HUDEP-2 (cell line): Measurements from ENCODE around the gene PPP2R2D.

Experiments
- DNase-seq, 76 experiments: peaks; one replicate each; lab custom pipeline; 2025; ENCODE audit not compliant: unreplicated experiment in 76 of 76; lab: John Stamatoyannopoulos, UW

The PPP2R2D gene

DNA sequence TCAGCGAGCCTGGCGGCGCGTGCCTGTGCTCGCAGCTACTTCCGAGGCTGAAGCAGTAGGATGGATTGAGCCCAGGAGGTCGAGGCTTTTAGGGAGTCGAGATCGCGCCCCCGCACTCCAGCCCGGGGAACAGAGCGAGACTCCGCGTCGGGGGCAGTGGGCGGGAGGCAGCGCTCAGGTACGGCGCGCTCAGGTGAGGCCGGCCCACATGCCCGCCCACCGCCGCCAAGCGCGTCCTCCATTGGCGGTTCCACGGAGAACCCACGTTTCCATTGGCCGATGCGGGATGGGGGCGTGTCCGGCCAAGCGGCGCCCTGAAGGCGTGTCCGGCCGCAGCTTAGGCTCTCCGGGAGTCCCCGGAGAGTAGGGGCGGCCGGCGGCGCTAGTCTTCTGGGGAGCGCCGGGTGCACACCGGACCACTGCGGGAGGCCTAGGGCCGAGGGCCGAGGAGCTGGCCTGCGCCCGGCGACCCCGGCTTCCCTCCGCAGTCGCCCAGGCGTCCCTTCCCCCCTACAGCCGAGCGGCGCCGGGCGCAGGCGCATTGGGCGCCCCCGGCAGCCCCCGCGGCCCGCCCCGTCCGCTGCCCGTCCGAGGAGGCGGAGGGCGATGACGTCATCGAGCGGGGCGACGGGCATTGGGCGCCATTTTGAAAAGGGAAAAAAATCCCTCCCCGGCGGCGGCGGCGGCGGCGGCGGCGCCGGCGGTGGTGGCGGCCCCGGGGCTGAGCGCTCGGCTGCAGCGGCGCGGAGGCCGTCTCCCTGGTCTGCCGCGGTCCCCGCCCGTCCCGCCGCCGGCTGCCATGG lies at the start of gene PPP2R2D:
Gene PPP2R2D, plus strand, starts transcription at position 659 of the 803 bp plus-strand sequence. Its CDS starts 141 bp downstream, at position 800.
- DNase-seq: peak in 75 of 76 experiments; percentile 17 to 92 (median 82)

DNA sequence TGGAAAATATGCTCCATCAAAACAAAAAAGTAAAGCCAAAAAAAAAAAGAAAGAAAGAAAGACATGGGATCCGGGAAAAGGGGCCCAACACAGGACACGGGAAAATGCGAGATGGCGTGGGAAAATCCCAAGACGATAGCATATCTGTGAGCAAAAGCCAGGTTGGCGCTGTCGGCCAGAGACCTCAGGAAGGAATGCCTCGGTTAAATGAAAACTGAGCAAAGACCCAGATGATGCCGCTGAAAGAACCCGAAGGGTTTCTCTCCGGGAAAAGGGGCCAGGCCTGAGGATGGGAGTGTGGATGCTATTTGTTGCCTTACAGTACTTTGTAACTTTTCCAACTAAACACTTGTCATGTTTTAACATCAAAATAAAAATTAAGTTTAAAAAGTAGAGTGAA lies 49.5 kb upstream of the PPP2R2D start:
- no peak for DNase-seq

DNA sequence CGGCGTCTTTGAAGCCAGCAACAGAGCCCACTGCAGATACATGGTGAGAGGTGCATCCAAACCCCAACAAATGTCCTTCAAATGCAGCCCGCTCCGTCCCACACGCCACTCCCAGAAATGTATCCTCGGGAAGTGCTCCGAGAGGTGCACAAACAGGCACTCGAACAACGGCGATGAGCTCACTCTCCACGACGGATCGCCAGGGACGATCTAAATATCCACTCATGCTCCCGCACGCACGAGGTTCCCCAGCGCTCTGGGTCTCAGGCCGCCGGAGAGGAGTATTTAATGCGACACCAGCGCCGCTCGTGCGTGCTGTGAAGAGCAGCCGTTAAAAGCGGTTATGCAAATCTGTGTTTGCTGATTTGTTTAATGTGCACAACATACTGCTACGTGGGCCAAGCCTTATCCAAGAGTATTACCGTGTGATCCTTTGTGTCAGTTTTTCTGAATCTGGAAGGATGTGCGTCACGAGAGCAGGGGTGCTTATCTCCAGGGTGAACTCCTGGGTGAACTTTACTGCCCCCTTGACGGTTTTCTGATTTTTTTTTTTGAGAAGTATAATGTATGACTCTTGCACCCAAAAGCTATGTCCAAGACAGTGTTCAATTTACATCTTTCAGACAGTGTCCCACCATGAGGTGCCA lies 48.5 kb upstream of the PPP2R2D start:
- DNase-seq: no peak

DNA sequence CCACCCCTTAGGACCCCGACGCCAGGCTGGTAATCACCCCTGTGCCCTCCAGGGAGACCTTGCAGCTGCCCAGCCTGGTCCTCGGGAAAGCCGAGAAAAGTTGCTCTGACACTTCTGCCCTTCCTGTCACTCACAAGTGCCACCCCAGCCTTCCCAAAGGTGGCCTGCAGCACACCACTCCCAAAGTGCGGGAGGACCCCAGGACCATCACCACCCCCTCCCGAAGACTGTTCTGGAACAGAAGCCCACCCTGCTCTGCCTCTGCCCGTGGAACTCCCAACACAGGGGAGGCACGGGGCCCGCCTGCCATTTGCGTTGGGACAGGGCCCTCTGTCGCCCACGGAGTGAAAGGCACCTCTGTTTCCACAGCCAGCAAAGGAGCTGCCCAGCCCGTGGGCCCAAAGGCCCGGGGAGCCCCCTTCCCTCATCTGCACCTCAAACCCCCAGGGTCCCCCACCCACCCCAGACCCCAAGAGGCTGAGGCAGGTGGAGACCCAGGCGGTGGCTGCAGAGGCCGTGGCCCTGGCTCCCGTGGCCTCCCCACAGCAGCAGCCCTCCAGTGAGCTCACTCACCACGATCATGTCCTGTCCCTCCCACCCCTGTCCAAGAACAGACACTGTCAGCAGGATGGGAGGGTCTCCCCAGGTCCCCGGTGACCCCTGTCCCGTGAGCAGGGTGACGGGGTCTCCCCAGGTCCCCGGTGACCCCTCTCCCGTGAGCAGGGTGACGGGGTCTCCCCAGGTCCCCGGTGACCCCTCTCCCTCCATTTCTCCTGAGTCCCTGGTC lies 47.8 kb upstream of the PPP2R2D start:
- no peak for DNase-seq

DNA sequence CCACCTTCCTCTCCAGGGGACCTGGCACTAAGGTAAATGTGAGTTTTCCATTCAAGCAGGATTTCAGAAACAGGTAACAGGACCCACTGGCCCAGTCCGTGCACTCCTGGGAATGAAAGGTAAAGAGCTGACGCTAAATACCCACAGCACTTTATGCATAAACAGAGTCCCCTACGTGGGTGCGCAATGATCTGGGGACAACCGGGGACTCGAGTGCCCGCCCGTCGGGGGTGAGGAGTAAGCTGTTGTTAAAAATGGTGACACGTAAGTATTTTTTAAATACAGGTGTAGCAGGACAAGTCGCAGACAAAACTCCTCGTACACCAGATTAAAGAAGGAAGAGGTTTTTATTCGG lies 47.2 kb upstream of the PPP2R2D start:
- DNase-seq: no peak

DNA sequence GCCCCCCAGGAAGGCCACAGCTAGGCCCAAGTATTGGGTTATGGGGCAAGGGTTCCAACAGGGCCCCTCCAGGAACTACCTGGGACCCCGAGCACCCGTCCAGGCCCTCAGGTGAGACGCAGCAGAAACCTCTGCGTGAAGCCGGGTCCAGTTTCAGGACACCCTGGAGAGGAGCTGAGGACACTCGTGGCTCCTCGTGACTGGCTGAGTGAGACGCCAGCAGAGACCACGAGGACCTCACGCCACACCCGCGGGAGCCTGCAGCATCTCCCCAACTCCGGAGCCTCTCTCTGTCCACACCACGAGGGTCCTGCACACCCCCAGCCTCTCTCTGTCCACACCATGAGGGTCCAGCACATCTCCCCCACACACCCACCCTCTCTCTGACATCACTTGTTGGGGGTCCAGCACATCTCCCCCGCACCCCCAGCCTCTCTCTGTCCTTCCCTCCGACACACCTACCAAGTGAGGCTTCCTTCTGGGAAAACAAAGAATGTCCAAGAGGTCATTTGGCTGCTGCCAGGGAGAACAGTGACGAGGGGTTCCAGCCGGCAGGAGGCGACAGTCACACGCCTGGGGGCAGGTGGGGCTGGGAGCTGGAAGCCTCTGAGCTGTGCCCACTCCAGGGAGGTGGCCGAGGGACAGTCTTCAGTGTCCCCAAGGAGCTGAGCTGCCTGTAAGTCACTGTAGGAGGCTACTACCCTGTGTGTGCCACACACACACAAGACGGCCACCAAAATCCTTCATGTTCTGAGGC lies 46.1 kb upstream of the PPP2R2D start:
- DNase-seq: peak in 1 of 76 experiments; percentile 9

DNA sequence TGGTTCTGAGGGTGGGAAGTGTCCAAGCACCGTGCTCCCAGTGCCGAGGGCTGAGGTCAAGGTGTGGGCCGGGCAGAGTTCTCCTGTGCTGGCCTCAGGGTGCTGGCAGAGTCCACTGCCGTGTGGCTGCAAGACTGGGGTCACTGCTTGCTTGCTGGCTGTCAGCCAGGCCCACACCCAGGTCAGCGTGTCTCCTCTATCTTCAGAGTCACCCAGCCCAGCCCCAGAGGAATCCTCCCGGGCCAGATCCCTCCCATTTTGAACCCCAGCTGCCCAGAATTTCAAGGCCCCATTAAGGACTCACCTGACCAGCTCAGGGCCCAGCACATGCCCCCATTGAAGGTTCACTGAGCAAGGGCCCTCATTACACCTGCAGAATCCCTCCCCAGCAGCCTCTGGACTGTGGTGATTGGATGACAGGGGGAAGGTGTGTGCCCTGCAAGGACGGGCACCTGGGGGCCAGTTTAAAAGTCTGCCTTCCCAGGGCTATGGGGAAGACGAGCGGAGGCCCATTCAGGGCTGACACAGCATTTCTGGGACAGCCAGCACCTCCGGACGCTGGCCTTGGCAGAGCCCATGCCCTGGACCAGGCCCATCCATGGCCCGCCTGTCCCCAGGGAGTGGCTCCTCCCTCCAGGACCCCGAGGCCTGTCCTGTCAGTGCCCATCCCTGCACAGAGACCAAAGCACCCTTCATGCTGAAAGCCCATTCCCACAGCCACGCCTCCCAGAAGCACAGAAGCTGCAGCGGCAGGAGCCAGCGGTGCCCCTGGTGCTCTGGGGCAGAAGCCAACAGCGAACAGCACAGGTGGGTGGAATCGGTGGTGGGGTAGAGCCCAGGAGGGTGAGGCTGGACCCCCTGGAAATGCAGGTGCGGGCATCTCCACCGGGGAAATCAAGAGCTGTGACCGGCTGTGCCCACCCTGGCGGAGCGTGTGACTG lies 45.1 kb upstream of the PPP2R2D start:
- DNase-seq: no peak

DNA sequence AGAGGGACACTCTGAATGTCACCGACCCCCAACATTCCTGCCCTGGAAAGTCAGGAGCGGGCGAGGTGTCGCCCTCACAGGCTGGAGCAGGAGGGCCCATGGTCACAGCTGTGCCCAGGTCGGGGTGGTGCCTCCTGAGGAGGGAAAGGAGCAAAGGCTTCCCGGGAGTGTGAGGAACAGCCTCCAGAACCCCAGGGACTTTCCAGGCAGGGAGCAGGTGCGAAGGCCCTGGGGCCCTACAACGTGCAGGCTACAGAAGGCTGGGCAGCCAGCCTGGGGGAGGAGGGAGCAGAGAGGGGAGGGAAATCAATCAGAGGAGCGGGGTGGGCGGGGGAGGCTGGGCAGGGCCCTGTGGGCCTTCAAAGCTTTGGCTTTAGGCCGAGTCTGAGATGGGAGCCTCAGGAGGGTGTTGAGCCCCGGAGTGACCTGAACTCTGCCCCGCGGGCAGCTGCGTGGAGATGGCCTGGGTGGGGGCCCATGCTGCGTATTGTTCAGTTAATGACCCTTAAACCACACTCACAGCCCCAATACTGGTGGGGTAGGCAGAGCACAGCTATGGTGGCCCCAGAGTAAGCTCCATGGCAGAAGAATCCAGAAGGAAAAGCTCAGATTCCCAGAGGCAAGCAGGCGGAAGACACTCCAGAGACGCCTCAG lies 44.2 kb upstream of the PPP2R2D start:
- DNase-seq: no peak

DNA sequence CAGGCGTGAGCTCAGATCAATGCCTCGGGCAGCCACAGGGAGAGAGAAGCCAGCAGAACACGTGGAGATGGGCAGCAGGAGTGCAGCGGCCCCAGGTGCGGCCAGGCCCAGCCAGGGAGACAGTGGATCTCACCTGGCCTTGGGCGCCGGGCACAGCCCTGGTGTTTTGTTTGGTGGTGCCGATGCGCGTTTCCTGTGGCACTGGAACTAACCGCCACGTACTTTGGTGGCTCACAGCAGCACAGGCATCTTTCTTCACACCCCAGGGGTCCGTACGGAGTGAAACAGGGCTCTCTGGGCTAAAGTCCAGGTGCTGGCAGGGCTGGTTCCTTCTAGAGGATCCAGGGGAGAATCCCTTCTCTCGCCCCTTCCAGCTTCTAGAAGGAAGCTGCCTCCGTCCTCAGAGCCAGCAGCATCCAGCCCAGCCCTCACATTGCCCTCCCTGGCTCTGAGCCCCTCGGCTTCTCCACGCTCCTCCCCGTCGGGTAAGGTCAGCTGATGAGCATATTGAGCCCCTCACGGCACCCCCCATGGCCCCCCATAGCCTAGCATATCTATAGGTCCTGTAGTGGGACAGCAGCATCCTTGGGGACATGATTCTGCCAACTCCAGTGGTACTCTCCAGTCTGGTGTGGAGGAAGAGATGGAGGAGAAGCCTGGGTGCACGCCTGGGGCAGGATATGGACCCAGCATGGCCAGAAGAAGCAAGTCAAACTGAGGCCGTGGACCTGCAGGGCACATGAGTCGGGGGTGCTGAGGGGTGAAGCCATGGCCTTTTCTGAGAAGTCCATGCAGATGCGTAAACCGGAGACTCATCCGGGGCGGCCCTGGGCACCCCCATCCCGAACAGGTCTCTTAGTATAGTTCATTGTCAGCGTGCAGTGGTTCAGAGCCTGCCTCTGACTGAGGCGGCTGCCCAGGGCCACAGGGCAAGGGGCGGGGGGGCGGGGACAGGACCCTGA lies 43.4 kb upstream of the PPP2R2D start:
- DNase-seq: no peak

DNA sequence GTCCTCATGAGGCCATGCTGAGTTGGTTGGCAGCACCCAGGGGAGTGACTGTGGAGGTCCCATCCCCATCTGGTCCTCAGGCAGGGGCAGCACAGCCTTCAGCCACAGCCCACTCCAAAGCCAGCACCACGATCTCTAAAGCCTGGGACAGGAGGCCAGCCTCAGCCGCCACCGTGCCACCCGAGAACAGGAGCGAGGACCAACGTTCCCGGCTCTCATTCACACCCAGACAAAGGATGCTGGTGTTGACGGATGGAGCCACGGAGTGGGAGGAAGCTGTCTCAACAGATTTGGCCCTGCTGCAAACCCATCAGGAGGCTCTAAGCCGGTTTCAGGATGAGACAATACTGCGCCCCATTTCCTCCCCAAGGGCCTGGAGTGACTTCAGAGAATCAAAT lies 42.7 kb upstream of the PPP2R2D start:
- no peak for DNase-seq

DNA sequence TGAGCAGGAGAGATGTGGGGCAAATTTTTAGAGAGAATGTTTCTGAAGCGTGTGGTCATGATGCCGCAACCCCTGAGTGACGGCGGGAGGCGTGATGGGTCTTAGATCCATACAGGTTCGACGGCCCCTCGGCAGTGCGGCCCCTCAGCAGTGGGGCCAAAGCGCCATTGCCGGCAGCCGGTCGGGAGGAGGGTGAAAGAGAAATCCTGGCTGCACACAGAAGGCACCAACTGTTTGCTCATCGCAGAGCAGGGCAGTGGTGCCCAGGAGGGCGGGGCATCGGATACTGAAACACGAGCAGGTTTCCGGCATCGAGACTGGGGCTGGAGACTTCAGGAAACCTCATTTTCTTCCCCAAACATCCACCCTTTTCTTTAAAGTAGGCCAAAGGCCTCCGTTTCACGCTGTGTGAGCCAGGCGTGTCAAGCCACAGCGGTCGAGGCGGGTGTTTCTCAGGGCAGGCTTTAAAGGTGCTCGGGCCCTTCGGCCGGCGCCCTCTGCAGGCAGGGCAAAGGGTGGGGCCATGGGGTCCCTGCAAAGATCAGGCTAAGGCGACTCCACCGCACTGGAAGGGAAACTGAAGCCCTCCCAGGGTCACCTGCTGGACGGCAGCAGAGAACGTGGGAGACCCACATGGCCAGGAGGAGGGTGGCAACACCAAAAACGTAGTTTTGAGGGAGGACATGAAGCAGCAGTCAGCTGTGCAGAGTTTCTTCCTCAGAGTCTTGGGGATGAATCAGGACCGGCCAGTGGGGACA lies 42.0 kb upstream of the PPP2R2D start:
- no peak for DNase-seq

DNA sequence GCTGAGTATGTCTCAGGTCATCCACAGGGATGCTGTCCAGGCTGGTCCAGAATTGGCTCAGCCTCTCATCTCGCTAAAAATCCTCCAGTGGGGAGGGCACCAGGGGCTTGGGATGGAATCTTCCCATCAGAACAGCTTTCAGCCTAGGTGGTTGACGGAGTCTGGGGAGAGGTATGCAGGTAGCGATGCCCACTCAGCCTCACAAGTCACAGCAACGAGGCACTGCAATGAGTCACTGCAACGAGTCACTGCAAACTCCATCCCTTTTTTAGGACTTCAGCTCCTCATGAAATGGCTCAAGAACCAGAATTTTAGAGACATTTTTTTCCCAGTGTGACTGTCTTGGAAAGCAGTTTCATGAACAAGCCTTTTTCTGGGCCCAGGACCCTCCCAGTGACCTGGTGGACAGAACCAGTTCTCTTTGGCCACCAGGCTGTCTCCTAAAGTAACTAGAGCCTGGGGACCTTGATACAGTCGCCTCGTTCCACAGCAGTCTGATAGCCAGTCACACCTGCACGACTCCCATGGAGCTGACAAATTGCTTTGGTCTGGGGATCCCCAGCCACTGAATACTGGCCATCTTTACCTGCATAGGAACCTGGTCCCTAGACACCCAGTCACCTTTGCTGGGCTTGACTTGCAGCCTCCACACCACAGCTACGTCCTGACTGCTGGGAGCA lies 41.3 kb upstream of the PPP2R2D start:
- DNase-seq: no peak

DNA sequence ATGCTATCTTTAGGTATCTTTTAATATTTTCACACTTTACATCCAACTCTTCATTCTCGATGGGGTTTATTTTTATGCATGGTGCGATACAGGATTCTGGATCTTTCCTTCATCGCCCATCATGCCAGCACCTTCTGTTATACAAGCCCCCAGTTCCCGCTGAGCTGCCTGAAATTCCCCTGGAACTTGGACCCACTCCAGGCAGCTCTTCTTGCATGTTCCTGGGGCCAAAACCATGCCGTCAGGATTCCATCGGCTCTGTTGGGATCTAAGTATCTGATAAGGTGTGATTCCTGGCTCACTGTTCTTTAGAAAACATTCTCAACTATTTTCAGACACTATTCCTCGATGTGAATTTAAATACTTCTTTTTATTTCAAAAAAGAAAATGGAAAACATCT lies 40.5 kb upstream of the PPP2R2D start:
- no peak for DNase-seq

DNA sequence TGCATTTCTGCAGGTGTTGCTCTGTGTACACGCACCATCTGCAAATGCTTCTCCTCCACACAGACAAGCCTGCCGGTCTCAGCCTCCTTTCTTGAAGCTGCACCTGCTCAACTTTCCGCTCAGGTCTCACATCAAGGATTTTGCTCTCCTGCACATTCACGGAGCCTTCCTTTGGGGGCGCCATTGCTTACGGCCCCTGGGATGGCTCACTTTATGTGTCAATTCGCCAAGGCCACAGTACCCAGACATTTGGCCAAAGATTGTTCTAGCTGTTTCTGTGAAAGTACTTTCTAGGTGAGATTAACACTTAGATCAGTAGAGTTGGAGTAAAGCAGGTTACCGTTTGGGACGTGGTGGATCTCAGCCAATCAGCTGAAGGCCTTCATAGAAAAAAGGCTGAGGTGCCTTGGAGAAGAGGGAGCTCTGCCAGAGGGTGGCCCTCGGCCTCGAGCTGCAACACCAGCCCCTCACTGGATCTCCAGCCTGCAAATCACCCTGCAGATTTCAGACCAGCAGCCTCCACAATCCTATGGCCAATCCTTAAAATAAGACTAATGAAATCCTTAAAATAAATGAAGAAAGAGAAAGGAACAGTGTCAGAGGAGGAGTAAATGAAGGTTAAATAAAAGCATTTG lies 39.9 kb upstream of the PPP2R2D start:
- DNase-seq: no peak

DNA sequence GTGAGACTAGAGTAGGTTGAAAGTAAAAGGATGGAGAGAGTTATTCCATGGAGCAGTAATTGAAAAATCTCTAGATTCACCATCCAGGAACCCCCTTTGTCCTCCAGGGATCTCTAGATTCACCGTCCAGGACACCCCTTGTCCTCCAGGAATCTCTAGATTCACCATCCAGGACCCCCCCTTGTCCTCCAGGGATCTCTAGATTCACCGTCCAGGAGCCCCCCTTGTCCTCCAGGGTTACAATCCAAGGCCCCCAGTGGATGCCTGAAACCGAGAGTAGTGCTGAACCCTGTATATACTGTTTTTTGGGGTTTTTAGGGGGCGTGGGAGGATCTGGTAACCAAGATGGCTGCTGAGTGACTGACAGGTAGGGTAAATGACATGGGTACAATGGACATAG lies 38.3 kb upstream of the PPP2R2D start:
- peak in 19 of 76 experiments; percentile 1 to 51 (median 14) for DNase-seq

DNA sequence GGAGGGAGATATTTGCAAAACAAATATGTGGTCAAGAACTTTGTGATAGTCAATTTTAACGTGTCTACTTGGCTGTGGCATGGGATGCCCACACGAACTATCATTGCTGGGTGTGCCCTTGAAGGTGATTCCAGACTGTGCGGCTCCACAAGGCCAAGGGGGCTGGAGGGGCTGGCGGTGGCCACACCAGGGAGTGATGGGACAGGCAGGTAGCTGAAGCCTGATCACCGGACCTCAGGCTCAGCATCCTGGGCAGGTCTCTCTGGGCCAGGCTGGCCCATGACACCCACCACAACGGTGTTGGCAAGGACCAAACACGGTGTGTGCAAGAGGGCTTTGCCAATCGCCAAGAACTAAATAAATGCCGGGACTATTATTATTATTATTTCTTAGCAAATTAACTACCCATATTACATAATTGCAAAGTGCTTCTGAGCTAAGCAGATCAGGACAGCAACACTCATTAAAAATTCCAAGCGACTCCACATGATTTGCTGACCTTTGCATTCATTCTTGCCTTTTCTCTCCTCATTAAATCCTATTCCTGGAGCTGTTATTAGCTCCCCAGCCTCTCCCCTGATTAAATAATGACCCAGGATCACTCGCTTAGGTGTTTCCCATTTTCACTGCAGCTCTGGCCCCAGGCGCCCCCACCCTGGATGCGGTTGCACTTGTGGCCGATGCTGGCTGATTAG lies 35.4 kb upstream of the PPP2R2D start:
- no peak for DNase-seq
